GM18511 (cell line): Measurements from ENCODE around the gene SLC35E4.

ENCODE experiments used
- ATAC-seq: cut with Tn5 transposase; IDR thresholded peaks from one replicate; pipeline ENCODE4 v1.9.1; 2021; ENCODE audit warnings: mild to moderate bottlenecking, moderate library complexity; ENCODE audit not compliant: unreplicated experiment

SLC35E4 gene

DNA sequence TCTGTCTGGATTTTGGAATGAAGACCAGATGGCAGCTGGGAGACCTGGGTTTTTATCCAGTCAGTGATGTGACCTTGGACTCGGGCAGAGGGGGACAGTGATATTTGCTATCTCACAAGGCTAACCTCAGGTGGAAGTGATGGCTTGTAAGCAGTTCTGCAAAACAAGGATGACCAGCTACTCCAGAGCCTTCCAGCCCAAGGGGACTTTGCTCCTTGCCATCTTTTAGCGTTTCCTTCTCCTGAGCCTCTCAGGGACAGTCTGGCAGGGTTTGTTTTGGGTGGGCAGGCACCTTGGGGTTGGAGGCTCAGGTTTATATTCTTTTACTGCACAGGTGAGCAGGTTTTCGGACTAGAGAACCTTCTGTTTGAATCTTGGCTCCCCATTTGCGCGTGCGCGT is 49.6 kb downstream of the SLC35E4 start:
- no peak for ATAC-seq

DNA sequence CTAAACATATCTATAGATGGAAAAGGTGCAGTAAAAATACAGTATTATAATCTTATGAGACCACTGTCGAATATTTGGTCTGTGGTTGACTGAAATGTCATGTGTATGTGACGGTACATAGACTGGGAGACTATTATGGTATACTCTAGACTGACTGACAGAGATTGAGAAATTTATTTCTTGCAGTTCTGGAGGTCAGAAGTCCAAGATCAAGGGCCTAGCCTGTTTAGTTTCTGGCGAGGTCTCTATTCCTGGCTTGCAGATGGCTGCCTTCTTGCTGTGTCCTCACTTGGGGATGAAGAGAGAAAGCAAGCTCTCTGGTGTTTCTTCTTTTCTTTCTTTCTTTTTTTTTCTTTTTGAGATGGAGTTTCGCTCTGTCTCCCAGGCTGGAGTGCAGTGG is 51.8 kb downstream of the SLC35E4 start:
- no peak for ATAC-seq

DNA sequence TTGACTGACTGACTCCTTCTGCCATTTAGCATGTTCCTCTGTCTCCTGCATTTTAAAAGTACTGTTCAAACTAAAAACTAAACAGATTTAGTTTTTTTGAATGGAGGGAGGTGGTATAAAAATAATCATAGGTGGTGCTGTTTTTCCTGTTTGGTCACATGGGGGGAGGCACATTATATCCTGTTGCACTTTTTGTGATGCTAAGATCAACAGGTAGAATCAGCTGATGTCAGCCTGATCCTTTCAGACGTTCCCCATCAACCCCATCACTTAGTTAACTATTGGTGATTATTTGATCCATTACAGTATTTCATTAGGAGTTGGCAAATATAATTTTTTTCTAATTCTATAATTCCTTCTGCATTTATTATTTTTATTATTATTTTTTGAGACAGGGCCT is 54.0 kb downstream of the SLC35E4 start:
- no peak for ATAC-seq

DNA sequence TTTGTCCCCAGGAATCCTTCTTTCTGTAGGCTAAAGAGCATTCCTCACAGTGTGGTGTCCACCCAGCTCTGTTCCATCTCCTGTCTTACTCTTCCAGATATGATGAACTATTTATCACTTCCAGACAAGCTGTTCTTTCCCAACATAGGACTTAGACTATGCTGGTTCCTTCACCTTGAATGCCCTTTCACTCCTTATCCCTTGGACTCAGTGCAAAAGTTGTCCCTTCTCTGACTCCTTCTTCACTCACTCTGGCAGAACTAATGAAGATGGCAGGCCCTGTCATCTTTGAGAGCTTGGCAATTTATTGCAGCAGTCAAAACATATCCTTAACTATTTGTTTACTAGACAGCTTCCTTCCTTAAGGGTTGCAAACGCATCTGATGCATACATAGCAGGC is 55.6 kb downstream of the SLC35E4 start:
- no peak for ATAC-seq

GRCh38 chr22:30694171-30694639 is 58.6 kb downstream of the SLC35E4 start:
- no peak for ATAC-seq

GRCh38 chr22:30694640-30695350 is 59.2 kb downstream of the SLC35E4 start, which contains the start of gene OSBP2:
Gene OSBP2 (plus strand): TSS chr22:30694874. CDS start chr22:30694910, 36 bp downstream.
- ATAC-seq, result no peak

GRCh38 chr22:30695351-30695851 is 59.8 kb downstream of the SLC35E4 start:
- no peak for ATAC-seq

DNA sequence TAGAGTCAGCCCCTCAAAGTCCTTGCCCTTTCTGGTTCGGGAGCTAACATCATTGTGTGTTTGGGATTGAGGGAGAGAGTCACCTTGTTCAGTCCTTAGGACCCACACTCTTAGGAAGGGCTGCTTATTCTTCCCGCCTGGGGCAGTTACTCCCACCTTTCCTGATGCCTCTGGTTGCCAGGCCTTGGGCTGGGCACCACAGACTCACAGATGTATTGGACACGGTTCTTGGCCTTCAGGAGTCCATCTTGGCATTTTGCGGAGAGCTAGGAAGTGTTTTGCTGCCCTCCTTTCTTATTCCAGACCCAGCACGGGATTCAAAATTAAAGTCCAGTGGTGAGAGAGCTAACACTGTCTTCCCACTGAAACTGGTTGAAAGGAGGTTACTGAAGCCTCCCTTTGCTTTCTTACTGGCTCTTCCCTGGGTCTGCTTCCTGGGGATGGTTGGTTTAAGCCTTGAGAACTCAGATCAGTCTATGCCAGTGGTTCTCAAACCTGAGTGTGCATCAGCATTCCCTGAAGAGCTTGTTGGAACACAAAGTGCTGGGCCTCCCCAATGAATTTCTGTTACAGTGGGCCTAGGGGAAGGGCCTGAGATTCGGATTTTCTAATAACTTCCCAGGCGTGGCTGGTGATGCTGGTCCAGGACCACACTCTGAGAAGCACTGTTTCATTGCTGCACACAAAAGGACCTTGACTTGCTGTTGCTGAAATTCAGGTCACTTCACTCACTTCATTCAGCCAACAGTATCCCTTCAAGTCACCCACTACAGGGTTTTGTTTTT is 60.5 kb downstream of the SLC35E4 start:
- ATAC-seq, result no peak
